PC-9 (cell line): ENCODE results near the gene IBA57. TPM values are rescaled to one million over a fixed set of nuclear protein-coding genes. Genes with fewer than 3 reads are reported as not detected.
A peak's percentile ranks its signal among the peaks of the same experiment; 100 is the strongest.

Experiments used
- BruUV-seq: library from RNA; stranded (reverse); fragments of 400-500 nt; replicated peaks from 2 replicates; lab custom pipeline; 2021; lab: Mats Ljungman, UMichigan
- CTCF ChIA-PET: fragments of 300-600 bp; sonication (Branson Sonifier 250); formaldehyde crosslinking; loops from one replicate; lab custom pipeline; 2022; ENCODE audit warnings: antibody characterized with exemption; lab: Charles Lee
- POLR2A ChIA-PET: fragments of 300-600 bp; sonication (Branson Sonifier 250); formaldehyde crosslinking; loops from one replicate; lab custom pipeline; 2022; ENCODE audit warnings: antibody characterized with exemption; ENCODE audit not compliant: unreplicated experiment; lab: Charles Lee
- DNase-seq, 2 experiments: peaks; one replicate each; pipeline versions ENCODE4 v3.0.0 to v3.0.0-alpha.2; 2015 to 2022; ENCODE audit warnings: mixed read lengths in 1 of 2
- H2AFZ ChIP-seq: fragments of 200-600 bp; sonication (generic); 2 replicates; pipeline ENCODE4 v1.8.1; 2017; ENCODE audit warnings: antibody characterized with exemption
- H3F3A ChIP-seq: fragments of 200-600 bp; sonication (generic); 2 replicates; pipeline ENCODE4 v1.8.1; 2017; ENCODE audit warnings: antibody characterized with exemption, mild to moderate bottlenecking, low read depth; ENCODE audit not compliant: insufficient read depth
- H3K27ac ChIP-seq: fragments of 200-600 bp; sonication (generic); 2 replicates; pipeline ENCODE4 v1.6.1; 2016; ENCODE audit warnings: mixed run types
- H3K27me3 ChIP-seq: fragments of 200-600 bp; sonication (generic); 2 replicates; pipeline ENCODE4 v1.6.1; 2016; ENCODE audit warnings: low read depth, mixed run types; ENCODE audit not compliant: insufficient read depth
- H3K36me3 ChIP-seq: fragments of 200-600 bp; sonication (generic); 2 replicates; pipeline ENCODE4 v1.6.1; 2016; ENCODE audit warnings: low read depth, mixed run types
- H3K4me1 ChIP-seq: fragments of 200-600 bp; sonication (generic); replicated peaks from 2 replicates; pipeline ENCODE4 v1.6.1; 2016; ENCODE audit warnings: mixed run types; ENCODE audit not compliant: insufficient read depth
- H3K4me2 ChIP-seq: fragments of 200-600 bp; sonication (generic); 2 replicates; pipeline ENCODE4 v1.6.1; 2017; ENCODE audit warnings: mixed run types
- H3K4me3 ChIP-seq: fragments of 200-600 bp; sonication (generic); 2 replicates; pipeline ENCODE4 v1.6.1; 2016; ENCODE audit warnings: mixed run types
- H3K79me2 ChIP-seq: fragments of 200-600 bp; sonication (generic); 2 replicates; pipeline ENCODE4 v1.6.1; 2017; ENCODE audit warnings: low read depth, mixed run types
- H3K9me2 ChIP-seq: fragments of 200-600 bp; sonication (generic); 2 replicates; pipeline ENCODE4 v1.8.1; 2017; ENCODE audit warnings: mild to moderate bottlenecking; ENCODE audit not compliant: insufficient read depth
- H3K9me3 ChIP-seq: fragments of 200-600 bp; sonication (generic); 2 replicates; pipeline ENCODE4 v1.8.1; 2016; ENCODE audit warnings: low read depth; ENCODE audit not compliant: insufficient read depth
- H4K20me1 ChIP-seq: fragments of 200-600 bp; sonication (generic); 2 replicates; pipeline ENCODE4 v1.8.1; 2017; ENCODE audit not compliant: insufficient read depth
- CTCF ChIP-seq: fragments of 200-600 bp; sonication (generic); conservative IDR thresholded peaks from 2 replicates; pipeline ENCODE4 v1.6.1; 2017; ENCODE audit warnings: mixed run types, antibody characterized with exemption, mild to moderate bottlenecking, moderate library complexity
- EZH2 ChIP-seq: fragments of 200-600 bp; sonication (generic); IDR thresholded peaks from 2 replicates; pipeline ENCODE4 v1.8.0; 2017; ENCODE audit warnings: antibody characterized with exemption, low read depth
- intact Hi-C: fragments of 100-400 bp; cut with micrococcal nuclease; formaldehyde crosslinking; loops from one replicate; pipeline ENCODE4 v1.10.0; 2022; ENCODE audit not compliant: unreplicated experiment
- total RNA-seq: library from RNA; stranded (reverse); gene quantifications from 2 replicates; pipeline ENCODE4 v1.2.3, GENCODE V29; 2021

Gene IBA57
- total RNA-seq, 1 experiment from 2014 or later, result 7.8 TPM

- H2AFZ ChIP-seq, result no peak overlapping the region
- 0 out of 2 replicates have a peak, but pooled peaks cover 14% of the 10 kb centered on the region for H3K79me2 ChIP-seq
- no peaks in the 10 kb centered on the region for H3K27me3 ChIP-seq
- no peaks in the 10 kb centered on the region for H3K9me3 ChIP-seq
- no peak overlapping the region for H3K27ac ChIP-seq
- peaks cover 7% of the 10 kb centered on the region; the same call in 1 of the 2 replicates for H3F3A ChIP-seq
- POLR2A ChIA-PET, result interaction anchor here (0.6 kb wide), 2 partner anchors 28 to 265 kb away, joined by 4 to 6 read pairs; no protein-coding TSS in a partner anchor
- no peak overlapping the region for H3K4me2 ChIP-seq
- H3K4me3 ChIP-seq, result no peak overlapping the region
- H3K4me1 ChIP-seq, result peaks cover 13% of the 10 kb centered on the region
- no peaks in the 10 kb centered on the region for H4K20me1 ChIP-seq
- TF ChIP-seq CTCF, result no peak
- no peak for TF ChIP-seq EZH2
- CTCF ChIA-PET, result interaction anchor here (0.6 kb wide), 1 partner anchor 100 kb away, joined by 3 read pairs; no protein-coding TSS in a partner anchor
- no peaks in the 10 kb centered on the region for H3K36me3 ChIP-seq
- BruUV-seq, result no TSS peak
- intact Hi-C loops, result loop anchor here (2.0 kb wide), 1 partner anchor 14 kb away; the partner anchor contains the start of gene GJC2
- DNase-seq, result peak in 1 of 2 experiments; percentile 83
- H3K9me2 ChIP-seq, result no peaks in the 10 kb centered on the region
Measured at GRCh38 chr1:228163007-228163753, 2.4 kb upstream of the IBA57 start.

- Histone ChIP-seq H2AFZ (no peak overlapping the region), H3K4me3 (no peak overlapping the region), H3K9me2 (no peaks in the 10 kb centered on the region), H3K4me2 (peak overlapping the region; percentile 88; the same call in 1 of the 2 replicates), H3K4me1 (peaks cover 13% of the 10 kb centered on the region), H3K9me3 (no peaks in the 10 kb centered on the region), H3K36me3 (no peaks in the 10 kb centered on the region), H3F3A (peaks cover 7% of the 10 kb centered on the region; the same call in 1 of the 2 replicates), H4K20me1 (no peaks in the 10 kb centered on the region), H3K79me2 (0 out of 2 replicates have a peak, but pooled peaks cover 19% of the 10 kb centered on the region), H3K27ac (no peak overlapping the region), H3K27me3 (no peaks in the 10 kb centered on the region)
- BruUV-seq, result no TSS peak
- ChIA-PET CTCF (interaction anchor here (0.6 to 0.7 kb wide), 2 partner anchors 99 to 1424 kb away, joined by 3 to 6 read pairs; no protein-coding TSS in a partner anchor), POLR2A (interaction anchor here (0.6 kb wide), 1 partner anchor 264 kb away, joined by 4 read pairs; no protein-coding TSS in a partner anchor)
- no peak for DNase-seq
- no peak for TF ChIP-seq CTCF
- TF ChIP-seq EZH2, result no peak
- intact Hi-C loops, result loop anchor here (2.0 kb wide), 1 partner anchor 15 kb away; the partner anchor contains the start of gene GJC2
Measured at GRCh38 chr1:228163776-228164519, 1.7 kb upstream of the IBA57 start.
